ENCODE measurements around the gene OSGIN1. TPM values are rescaled to one million over a fixed set of nuclear protein-coding genes. Genes with fewer than 3 reads are reported as not detected.

Gene OSGIN1
- total RNA-seq, 1 donor from 2014 or later, result 30.9 TPM

DNA sequence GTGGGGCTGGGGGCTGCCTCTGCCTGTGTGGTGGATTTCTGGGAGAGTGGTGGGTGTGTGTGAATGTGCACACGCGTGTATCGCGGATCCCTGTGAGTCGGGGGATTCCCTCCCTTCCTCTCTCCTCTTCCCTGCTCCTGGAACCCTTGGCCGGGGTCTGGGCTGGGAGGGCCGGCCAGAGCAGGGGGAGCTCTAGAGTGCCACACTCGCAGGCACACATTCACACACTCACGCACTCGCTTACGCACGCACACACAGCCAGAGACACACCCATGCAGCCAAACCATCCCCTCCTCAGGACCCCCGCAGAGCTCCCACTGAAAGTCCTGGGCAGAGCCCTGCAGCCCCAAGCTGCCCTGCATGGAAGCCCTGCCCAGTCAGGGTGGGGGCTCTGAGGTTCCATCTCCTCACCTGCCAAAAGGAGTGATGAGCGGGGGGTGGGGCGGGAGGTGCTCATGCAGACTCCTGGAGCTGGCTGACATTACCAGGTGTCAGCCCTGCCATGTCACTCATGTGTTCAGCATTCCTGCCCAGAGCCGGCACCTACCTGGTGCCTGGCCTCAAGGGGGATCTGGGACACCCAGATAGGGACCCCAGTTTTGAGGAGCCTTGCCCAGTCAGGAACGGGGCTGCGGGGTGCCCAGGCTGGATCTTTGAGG, 16.9 kb downstream of the OSGIN1 start:
- DNase-seq (ENCODE audit: low spot score), result no peak

DNA sequence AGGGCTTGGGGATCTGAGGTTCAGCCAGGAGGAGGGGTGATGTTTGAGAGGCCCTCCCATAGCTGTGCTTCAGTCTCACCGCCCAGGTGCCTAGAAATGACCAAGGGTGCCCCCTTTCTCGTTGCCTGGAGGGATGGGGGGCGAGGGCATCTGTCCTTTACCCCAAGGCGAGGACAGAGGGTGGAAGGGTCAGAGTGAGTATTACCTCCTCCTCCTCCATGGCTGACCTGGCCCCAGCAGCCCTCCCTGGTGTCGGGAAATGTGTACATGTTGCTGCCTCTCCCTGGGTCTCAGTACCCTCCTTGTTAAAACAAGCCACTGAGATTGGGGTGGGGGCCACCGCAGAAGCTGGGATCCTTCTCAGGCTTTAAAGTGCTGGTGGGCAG, 17.4 kb downstream of the OSGIN1 start:
- DNase-seq (ENCODE audit: low spot score), result no peak

DNA sequence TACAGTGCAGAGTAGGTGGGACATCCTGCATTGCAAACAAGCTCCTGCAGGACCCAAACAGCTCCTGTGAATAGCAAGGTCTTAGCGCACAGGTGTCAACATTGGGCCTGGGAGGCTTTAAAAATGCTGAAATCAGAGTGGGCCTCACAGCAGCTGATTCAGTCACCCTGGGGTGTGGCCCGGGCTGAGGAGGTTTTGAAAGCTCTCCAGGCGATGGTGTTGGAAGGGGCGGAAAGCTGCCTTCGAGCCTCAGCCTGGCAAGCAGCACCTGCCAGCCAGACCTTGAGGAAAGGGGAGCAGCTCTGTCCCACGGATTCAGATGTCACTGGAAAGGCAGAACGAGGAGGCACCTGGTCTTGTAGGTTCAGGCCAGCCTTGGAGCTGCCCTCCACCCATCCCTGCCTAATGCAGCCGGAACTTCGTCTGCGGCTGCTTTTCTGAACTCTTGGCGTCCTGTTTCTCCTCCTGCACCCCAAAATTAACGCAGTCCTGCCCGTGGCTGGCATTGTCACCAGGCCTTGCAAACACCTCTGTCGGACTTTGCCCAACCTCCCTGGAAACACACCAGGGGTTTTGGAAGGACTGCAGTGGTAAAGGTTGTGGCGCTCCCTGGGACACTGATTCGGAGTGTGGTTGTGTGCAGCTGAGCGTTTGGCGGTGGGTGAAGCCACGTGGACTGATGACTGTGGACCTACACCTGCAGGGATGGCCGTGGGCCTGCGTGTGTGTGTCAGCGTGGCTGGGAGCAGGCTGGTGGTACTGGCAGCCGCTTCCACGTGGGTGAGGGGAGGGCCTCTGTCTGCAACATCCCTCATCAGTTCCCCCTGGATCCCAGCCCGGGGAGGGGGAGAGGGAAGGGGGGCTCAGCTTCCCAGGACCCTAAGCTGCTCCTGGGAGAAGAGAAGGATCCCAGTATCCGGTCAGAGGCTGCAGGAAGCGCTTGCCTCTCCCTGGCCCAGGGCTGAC, 18.4 kb downstream of the OSGIN1 start:
- DNase-seq (ENCODE audit: low spot score), result no peak

DNA sequence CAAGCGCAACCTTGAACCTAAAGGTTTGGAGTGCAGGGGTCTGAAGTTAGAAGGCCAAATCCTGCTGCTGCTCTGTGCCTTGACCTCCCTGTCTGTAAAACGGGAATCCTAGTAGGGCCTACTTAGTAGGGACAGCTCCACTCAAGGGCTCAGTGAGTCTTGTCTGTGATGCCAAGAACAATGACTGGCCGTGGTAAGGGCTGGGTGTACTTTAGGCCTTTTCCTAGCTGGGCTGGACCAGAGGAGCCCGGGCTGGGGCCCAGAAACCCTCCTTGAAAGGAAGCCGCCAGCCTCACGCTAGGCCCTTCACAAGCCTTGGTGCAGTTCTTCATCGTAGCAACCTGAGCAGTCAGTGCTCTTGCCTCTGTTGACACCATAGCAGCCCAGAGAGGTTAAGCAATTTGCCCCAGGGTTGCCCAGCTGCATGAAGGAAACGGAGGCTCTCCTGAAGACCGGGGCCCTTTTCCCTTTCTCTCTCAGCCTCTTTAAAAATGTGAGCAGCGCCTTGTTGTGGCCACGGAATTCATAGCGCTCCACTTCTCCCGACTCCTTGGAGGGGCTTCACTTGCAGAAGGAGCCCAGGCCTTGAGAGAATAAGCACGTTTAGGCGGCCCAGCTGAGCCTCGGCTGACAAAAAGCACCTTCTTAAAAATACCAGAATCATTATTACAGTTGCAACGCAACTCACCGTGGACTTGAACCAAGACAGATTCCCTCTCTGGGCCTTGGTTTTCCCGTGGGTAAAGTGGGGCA, 19.4 kb downstream of the OSGIN1 start:
- DNase-seq (ENCODE audit: low spot score), result no peak

DNA sequence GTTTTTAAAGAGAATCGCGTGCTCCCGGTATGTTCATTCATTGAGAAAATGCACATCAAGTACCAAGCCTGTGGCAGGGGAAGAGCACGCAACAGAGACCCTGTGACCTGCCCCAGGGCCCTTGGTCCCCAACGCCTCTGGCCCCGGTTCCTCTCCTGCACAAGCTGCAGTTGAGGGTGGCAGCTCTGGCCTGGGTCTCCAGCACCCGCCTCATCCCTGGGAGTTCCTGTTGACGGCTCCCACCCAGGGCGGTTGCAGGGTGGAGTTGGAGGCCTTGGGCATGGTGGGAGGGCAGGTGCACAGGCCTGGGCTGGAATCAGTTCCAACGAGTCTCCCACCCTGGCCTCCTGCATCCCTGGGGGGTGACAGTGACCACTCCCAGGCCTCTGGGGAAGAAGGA, 20.0 kb downstream of the OSGIN1 start:
- DNase-seq (ENCODE audit: low spot score), result no peak

DNA sequence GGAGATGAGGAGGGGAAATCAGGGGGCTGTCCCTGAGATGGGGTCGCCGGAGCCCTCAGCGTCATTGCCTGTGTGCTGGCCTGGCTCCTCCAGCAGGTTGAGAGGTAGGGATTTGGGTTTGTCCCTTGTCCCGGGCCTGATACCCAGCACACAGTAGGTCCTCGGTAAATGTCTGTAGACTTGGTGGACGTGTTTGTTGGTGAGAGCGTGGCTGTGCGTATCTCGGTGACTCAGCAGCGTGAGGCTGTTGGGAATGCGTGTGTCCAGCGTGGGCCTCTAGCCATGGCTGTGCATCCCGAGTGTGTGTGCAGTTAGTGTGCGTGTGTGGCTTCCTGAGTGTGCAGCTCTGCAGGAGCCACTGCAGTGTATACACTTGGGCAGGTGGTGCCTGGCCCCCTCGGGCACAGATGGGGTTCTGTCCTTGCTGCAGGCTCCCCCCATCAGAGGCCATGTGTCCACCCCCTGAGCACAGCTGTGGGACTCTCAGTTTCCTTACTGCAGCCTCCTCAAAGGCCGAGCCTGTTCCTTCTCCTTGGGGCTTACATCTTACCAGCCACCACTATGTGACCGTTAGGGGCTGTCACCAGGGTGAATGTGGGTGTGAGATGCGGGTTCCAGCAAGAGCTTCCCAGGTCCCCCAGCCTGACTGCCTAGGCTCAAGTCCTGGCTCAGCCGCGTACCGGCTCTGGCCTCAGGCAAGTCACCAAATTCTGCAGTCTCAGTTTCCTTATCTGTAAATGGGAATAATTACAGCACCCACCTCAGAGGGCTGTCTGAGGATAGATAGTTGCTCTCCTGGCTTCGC, 20.7 kb downstream of the OSGIN1 start:
- no peak for DNase-seq (ENCODE audit: low spot score)

DNA sequence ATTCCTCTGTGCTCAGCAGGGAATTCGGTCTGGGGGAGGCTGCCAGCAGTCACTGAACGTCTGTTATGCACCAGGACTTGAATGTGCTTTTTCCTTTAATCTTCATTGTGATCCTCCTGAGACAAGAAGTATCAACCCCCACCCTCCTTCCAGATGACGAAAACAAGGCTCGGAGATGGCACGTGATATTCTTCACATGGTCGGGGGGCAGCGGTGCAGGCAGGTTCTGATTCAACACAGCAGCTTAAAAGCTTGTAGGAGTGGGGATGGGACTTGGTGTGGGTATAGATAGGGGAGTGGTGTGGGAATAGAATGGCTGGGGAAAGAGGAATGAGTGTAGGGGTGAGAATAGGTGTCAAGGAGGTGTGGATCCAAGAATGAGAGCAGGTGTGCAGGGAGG, 21.4 kb downstream of the OSGIN1 start:
- DNase-seq (ENCODE audit: low spot score), result no peak

DNA sequence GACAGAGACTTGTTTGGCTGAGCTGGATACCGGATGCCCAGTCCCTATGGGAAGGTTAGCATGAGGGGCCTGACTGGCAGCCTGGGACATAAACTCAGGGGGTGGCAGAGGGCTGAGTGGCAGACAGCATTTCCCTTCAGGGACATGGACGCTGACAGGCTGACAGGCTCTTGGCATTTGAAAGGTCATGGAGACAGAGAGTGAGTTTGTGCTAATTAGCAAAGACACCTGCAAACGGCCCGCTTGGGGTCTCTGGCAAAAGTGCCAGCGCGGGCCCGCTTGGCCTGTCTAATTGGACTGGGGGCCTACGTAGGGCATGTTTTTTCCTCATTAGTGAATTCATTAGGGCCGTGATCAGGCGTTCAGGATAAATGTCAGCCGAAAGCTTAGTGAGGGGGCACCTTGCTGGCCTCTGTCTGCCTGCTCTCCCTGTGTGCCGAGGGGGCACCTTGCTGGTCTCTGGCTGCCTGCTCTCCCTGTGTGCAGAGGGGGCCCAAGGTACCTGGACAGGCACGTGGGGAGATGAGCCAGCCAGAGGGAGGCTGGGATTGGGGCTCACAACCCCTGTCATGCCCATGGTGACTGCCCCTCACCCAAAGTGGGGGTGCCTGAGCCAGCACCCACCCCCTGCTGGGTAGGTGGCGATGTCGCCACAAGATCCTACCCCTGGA, 22.7 kb downstream of the OSGIN1 start:
- DNase-seq (ENCODE audit: low spot score), result no peak

DNA sequence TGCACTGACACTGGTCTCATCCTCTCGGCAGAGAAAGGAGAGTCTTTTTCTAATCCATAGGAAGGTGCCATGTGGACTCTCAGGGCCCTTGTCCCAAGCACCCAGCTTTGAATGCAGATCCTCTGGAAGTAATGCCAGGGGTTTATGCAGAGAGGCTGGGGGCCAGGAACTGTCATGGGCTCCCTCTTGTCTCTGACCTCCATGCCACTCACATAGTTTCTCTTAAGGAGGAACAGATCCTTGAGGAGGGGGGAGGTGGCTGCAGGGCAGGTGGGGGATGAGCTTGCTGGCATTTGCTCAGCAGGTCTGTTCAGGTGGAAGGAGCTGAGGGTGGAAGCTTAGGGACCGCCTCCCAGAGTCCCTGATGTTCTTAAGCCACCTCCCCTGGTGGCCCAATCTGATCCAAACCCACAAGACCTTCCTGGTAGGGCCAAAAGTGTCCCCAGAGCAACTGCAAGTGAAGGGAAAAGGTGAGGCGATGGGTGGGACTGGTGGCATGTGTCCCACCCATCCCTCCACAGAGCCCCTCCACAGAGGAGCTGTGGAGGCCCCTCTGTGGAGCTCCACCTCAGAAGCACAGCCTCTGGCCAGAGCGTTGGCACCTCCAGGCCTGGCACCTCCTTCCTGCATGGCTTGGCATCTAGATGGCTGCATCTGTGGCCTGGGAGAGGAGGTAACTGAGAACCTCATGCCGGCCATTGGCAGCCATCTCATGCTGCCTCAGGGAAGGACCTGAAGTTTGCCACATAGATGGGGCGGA, 24.2 kb downstream of the OSGIN1 start:
- no peak for DNase-seq (ENCODE audit: low spot score)

DNA sequence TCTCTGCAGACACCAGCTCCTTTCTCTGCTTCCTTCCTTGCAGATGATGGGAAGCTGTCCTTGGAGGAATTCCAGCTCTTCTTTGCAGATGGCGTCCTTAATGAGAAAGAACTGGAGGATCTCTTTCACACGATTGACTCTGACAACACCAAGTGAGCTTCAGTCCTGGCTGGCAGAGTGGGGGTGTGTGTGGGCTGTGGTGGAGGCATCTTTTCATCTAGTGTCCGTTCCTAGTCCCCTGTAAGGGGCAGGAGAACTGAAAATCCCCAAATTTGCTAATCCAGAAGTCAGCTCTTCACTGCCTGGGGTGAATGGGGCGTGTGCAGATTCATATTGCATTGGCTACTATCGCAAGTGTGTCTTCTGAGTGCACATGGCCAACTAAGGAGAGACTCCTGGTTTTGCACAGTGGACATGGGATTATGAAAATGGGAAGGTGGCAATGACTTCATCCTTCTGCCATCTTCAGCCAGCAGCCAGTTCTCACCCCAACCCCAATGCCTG, 25.4 kb downstream of the OSGIN1 start:
- no peak for DNase-seq (ENCODE audit: low spot score)

DNA sequence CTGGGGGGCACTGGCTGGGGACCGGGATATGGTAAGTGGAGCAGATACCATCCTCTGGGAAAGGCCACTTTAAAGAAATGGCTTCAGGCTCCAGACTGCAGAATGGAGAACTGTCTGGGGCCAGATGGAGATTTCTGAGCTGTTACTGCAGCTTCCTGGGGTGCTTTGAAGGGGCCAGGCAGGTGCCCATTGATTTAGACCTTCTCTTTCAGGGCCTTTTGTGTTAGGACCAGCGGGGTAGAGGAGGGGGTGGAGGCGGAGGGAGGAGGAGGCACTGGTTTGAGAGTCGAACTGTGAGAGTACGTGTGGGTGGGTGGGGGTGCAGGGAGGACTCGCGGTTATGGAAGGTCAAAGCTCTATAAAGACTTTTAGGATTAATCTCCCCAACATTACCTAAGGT, 26.4 kb downstream of the OSGIN1 start:
- no peak for DNase-seq (ENCODE audit: low spot score)

DNA sequence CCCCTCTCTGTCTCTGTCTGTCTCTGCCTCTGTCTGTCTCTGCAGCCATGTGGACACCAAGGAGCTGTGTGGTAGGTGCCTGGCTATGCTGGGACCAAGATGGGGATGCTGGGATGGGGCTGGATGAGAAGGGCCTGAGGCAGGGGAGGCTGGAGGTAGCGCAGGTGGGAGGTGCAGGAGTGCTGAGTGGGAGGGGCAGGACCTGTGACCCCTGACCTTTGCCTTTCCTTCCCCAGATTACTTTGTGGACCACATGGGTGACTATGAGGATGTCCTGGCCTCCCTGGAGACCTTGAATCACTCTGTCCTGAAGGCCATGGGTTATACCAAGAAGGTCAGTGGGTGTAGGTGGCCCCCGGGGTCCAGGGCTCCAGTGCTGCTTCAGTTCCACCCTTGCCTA, 27.8 kb downstream of the OSGIN1 start:
- no peak for DNase-seq (ENCODE audit: low spot score)

DNA sequence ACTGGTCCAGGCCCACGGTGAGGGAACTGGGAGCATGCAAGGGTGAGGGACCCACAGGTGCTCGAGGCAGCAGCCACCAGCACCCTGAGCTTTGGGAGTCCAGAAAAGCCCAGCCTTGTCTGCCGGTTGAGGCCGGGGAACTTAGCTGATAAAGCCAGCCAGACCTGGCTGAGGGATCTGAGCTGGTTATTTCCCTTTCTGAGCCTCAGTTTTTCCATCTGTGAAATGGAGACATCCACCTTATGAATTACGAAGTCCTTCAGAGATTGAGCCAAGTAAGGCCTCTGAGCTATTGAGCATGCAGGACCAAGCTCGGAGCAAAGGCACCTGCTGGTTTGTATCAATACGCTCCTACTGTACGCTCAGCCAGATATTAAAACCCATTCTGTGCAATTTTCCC, 28.8 kb downstream of the OSGIN1 start:
- no peak for DNase-seq (ENCODE audit: low spot score)

DNA sequence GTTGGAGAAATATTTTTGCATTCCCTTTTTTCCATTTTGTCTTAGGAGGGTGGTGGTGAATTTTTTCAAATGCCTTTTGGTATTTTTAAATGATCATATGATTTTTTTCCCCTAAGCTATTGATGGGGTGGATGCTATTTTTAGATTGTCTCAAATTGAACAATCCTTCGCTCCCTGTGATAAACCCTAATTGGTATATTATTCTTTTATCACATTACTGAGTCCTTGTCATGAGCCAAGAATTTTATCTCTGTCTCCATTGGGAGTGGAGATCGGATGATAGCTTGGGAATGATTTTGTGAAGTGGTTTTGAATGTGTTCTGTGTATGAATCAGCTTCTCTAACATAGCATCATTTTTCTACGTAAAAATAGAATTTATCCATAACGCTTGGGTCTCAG, 30.5 kb downstream of the OSGIN1 start:
- DNase-seq (ENCODE audit: low spot score), result no peak

DNA sequence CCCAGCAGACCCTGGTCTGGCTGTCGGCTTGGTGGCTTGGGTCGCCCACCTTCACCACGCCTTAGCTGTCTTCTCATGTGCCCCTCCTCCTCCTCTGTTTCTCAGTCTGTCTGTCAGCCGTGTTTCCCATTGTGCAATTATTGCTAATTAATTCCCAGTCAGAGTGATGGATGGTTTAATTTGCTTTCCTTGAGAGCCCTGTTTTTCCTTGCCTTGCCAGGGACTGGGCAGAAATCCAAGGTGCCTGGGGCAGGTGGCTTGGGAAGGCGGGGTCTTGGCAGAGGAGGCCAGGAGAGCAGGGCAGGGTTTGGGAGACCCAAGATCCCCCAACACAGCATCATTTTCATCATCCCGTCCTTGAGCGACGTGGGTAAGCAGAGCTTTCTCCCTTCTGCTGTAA, 36.3 kb downstream of the OSGIN1 start:
- no peak for DNase-seq (ENCODE audit: low spot score)

DNA sequence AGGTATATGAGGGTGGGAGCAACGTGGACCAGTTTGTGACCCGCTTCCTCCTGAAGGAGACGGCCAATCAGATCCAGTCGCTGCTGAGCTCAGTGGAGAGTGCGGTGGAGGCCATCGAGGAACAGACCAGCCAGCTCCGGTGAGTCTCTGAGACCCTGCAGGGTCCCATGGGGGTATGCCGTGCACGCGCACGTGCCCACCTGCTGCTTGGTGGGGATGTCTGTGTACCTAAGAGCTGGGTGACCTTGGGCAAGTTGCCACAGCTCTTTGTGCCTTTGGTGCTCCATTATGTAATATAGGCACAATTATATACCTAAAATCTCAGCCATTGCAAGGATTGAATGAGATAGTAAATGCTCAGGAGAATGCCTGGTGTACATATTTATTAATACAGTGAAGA, 37.5 kb downstream of the OSGIN1 start:
- DNase-seq (ENCODE audit: low spot score), result no peak

DNA sequence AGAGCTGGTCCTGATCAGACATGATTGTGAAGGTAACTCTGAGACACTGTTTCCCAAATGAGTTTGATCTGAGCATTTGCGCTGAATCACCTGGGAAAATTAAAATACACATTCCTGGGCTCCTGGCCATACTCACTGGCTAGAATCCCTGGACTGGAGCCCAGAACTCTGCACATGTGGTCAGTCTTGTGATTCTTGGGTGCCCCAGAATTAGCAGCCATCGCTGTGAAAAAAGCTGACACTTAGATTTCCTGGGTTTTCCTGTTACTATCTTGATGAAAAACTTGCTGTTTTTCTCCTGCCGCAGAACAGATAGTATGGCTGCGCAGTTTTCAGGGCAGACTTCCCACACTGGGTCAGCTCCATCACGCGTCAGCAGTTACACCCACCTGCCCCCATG, 39.6 kb downstream of the OSGIN1 start:
- DNase-seq (ENCODE audit: low spot score), result no peak

DNA sequence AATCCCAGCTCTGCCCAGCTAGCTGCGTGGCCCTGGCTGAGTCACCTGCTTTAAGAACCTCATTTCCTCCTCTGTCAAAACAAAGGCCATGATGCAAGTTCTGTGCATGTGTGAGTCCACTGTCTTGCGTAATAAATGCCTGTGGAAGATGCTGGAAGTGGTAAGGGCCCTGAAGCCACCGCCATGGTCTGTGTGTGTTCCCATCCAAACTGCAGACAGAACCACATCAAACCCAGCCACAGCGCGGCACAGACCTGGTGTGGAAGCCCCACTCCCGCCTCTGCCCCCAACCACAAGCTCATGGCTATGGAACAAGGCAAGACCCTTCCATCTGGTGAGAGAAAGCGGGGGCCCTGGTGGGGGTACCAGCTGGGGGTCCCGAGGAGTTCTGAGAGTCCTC, 41.0 kb downstream of the OSGIN1 start:
- DNase-seq (ENCODE audit: low spot score), result no peak

DNA sequence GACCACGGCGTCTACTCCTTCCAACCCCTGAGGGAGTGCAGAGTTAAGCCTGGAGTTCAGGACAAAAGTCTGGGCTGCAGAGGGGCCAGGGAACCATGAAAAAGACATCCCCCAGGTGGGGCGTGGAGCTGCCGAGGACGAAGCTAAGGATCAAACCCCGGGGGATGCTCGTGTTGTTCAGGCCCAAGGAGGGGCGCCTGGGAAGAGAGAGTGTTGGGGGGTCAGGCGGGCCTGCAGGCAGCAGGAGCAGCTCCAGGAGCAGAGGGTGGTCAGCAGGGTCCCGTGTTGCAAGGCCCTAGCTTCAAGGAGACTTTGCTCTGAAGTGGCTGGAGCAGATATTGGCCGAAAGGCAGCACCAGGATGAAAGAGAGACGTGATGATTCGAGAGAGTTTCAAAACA, 41.7 kb downstream of the OSGIN1 start:
- DNase-seq (ENCODE audit: low spot score), result no peak

DNA sequence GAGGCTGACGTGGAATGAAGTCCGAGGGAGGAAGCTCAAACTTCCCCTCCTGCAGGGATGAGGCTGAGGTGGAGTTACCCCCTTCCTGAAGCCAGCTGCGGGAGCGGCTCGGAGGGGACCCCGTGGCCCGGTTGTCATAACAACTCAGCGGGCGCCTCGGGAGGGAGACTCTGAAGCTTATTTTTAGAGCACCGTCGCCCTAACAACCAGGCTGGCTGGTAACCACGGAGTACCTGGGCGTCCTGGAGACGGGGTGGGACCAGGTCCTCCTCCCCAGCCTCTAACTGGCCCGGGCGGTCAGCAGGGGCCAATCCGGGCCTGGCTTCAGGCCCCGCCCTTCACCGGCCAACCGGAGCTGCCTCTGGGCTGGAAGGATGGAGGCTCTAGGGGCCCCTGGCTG, 42.7 kb downstream of the OSGIN1 start:
- no peak for DNase-seq (ENCODE audit: low spot score)

Data from mesenteric fat pad (tissue), 1 donor.